ENCODE results near the gene RBM41. TPM values are rescaled to one million over a fixed set of nuclear protein-coding genes. Genes with fewer than 3 reads are reported as not detected.
"Not testable (repeated sequence)": the region's sequence is repeated elsewhere in the genome, so short reads cannot be mapped to it uniquely, and the experiment has no call there.

RBM41 gene
- total and polyA plus RNA-seq, 7 donors: 4.8 to 28.2 (median 16.9) TPM

GRCh38 chrX:107107459-107107858 is 11.2 kb downstream of the RBM41 start:
- H3K9me3 ChIP-seq: no peaks in the 10 kb centered on the region
- TF ChIP-seq CTCF (IDR thresholded peaks at IDR 0.05) (no peak), EP300 (IDR thresholded peaks at IDR 0.05) (no peak), POLR2A (IDR thresholded peaks at IDR 0.05) (no peak)
- no peak overlapping the region for H3K27ac ChIP-seq
- peaks cover 0 to 14% (median 0%) of the 10 kb centered on the region in 4 donors for H3K36me3 ChIP-seq
- H3K4me1 ChIP-seq: no peaks in the 10 kb centered on the region
- no peaks in the 10 kb centered on the region for H3K27me3 ChIP-seq
- 77 to 94% methylated on average over 1 of the region's 1 CpG for WGBS, 2 donors
- intact Hi-C loops (cut with DNase I): no loop called here
- DNase-seq: no peak
- H3K4me3 ChIP-seq: no peak overlapping the region

- Histone ChIP-seq H3K27ac (no peak overlapping the region), H3K36me3 (peaks cover 0 to 5% (median 0%) of the 10 kb centered on the region in 4 donors), H3K4me1 (no peaks in the 10 kb centered on the region), H3K4me3 (no peak overlapping the region), H3K27me3 (no peaks in the 10 kb centered on the region), H3K9me3 (no peaks in the 10 kb centered on the region)
- 9 to 41% methylated on average over 1 of the region's 1 CpG for WGBS, 2 donors
- no peak for DNase-seq
- intact Hi-C loops (cut with DNase I): no loop called here
- TF ChIP-seq POLR2AphosphoS5 (IDR thresholded peaks at IDR 0.05) (no peak), EP300 (IDR thresholded peaks at IDR 0.05) (no peak), CTCF (IDR thresholded peaks at IDR 0.05) (no peak), POLR2A (IDR thresholded peaks at IDR 0.05) (no peak)
Observed at GRCh38 chrX:107102980-107103379, 15.6 kb downstream of the RBM41 start.

- intact Hi-C loops (cut with DNase I): no loop called here
- WGBS, 2 donors: 98 to 99% methylated on average over 6 of the region's 6 CpGs
Observed at GRCh38 chrX:107076158-107076557, 42.5 kb downstream of the RBM41 start.

GRCh38 chrX:107057731-107058130 is 60.9 kb downstream of the RBM41 start:
- H3K4me3 ChIP-seq; intact Hi-C loops (cut with DNase I); DNase-seq; H3K27me3 ChIP-seq; H3K27ac ChIP-seq; H3K4me1 ChIP-seq; H3K9me3 ChIP-seq; H3K36me3 ChIP-seq: not testable (repeated sequence)
- WGBS, 2 donors: 91 to 93% methylated on average over 3 of the region's 3 CpGs

More at GRCh38 chrX:107076158-107076557, 42.5 kb downstream of the RBM41 start:
- Histone ChIP-seq H3K4me3 (no peak overlapping the region), H3K4me1 (no peaks in the 10 kb centered on the region), H3K27ac (no peak overlapping the region), H3K27me3 (no peaks in the 10 kb centered on the region), H3K9me3 (peaks cover 0 to 3% (median 0%) of the 10 kb centered on the region in 4 donors), H3K36me3 (no peaks in the 10 kb centered on the region)
- DNase-seq: no peak
- no peak for TF ChIP-seq POLR2A (IDR thresholded peaks at IDR 0.05)
- no peak for TF ChIP-seq EP300 (IDR thresholded peaks at IDR 0.05)
- no peak for TF ChIP-seq POLR2AphosphoS5 (IDR thresholded peaks at IDR 0.05)
- TF ChIP-seq CTCF (IDR thresholded peaks at IDR 0.05): no peak

GRCh38 chrX:107054978-107055377 is 63.6 kb downstream of the RBM41 start:
- TF ChIP-seq POLR2AphosphoS5 (IDR thresholded peaks at IDR 0.05) (no peak), POLR2A (IDR thresholded peaks at IDR 0.05) (no peak), CTCF (IDR thresholded peaks at IDR 0.05) (no peak)
- H3K4me1 ChIP-seq: no peaks in the 10 kb centered on the region
- WGBS, 2 donors: 87 to 88% methylated on average over 3 of the region's 3 CpGs
- H3K27ac ChIP-seq: no peak overlapping the region
- DNase-seq: no peak
- no peaks in the 10 kb centered on the region for H3K36me3 ChIP-seq
- no peaks in the 10 kb centered on the region for H3K27me3 ChIP-seq
- H3K4me3 ChIP-seq: no peak overlapping the region
- no peaks in the 10 kb centered on the region for H3K9me3 ChIP-seq
- intact Hi-C loops (cut with DNase I): no loop called here

Measured in sigmoid colon (tissue), 7 donors.